Hepatocyte (in vitro differentiated cells): Measurements from ENCODE around the gene SP3. TPM values are rescaled to one million over a fixed set of nuclear protein-coding genes. Genes with fewer than 3 reads are reported as not detected.

Source experiments
- DNase-seq: peaks from one replicate; pipeline ENCODE4 v3.0.0-alpha.2; 2016; ENCODE audit warnings: low spot score
- H2AFZ ChIP-seq: fragments of 200-600 bp; sonication (generic); 2 replicates; pipeline ENCODE4 v1.6.0; 2016; ENCODE audit warnings: antibody characterized with exemption, mild to moderate bottlenecking
- H3K27ac ChIP-seq: fragments of 200-600 bp; sonication (generic); 2 replicates; pipeline ENCODE4 v1.5.1; 2016; ENCODE audit warnings: mild to moderate bottlenecking
- H3K27me3 ChIP-seq: fragments of 200-600 bp; sonication (generic); 2 replicates; pipeline ENCODE4 v1.6.1; 2016
- H3K36me3 ChIP-seq: fragments of 200-600 bp; sonication (generic); replicated peaks from 2 replicates; pipeline ENCODE4 v1.5.1; 2016; ENCODE audit warnings: low read depth; ENCODE audit not compliant: insufficient read depth
- H3K4me1 ChIP-seq: fragments of 200-600 bp; sonication (generic); 2 replicates; pipeline ENCODE4 v1.5.1; 2016; ENCODE audit warnings: mild to moderate bottlenecking, moderate library complexity; ENCODE audit not compliant: insufficient read depth
- H3K4me2 ChIP-seq: fragments of 200-600 bp; sonication (generic); 2 replicates; pipeline ENCODE4 v1.6.0; 2016
- H3K4me3 ChIP-seq: fragments of 200-600 bp; sonication (generic); 2 replicates; pipeline ENCODE4 v1.5.1; 2016; ENCODE audit warnings: mild to moderate bottlenecking
- H3K79me2 ChIP-seq: fragments of 200-600 bp; sonication (generic); 2 replicates; pipeline ENCODE4 v1.6.0; 2017; ENCODE audit warnings: mild to moderate bottlenecking
- H3K9me2 ChIP-seq: fragments of 200-600 bp; sonication (generic); replicated peaks from 2 replicates; pipeline ENCODE4 v1.6.0; 2017; ENCODE audit warnings: mild to moderate bottlenecking; ENCODE audit not compliant: insufficient read depth
- H3K9me3 ChIP-seq: fragments of 200-600 bp; sonication (generic); 2 replicates; pipeline ENCODE4 v1.5.1; 2016; ENCODE audit warnings: low read depth, mild to moderate bottlenecking
- H4K20me1 ChIP-seq: fragments of 200-600 bp; sonication (generic); 2 replicates; pipeline ENCODE4 v1.6.0; 2016; ENCODE audit warnings: mild to moderate bottlenecking; ENCODE audit not compliant: insufficient read depth, poor library complexity, severe bottlenecking
- EZH2 ChIP-seq: fragments of 200-600 bp; sonication (generic); IDR thresholded peaks from 2 replicates; pipeline ENCODE4 v1.6.1; 2016; ENCODE audit warnings: antibody characterized with exemption, mild to moderate bottlenecking, borderline replicate concordance
- EZH2phosphoT487 ChIP-seq: fragments of 200-600 bp; sonication (generic); IDR thresholded peaks from one replicate; pipeline ENCODE4 v1.6.1; 2018; ENCODE audit warnings: antibody characterized with exemption, mild to moderate bottlenecking, low read depth, moderate library complexity; ENCODE audit not compliant: unreplicated experiment, severe bottlenecking
- WGBS: methylation state at CpG from one replicate; pipeline ENCODE4 v1.1.6; 2016; ENCODE audit warnings: low lambda C conversion rate; ENCODE audit errors: missing lambda C conversion rate; 5-methylcytosine and 5-hydroxymethylcytosine counted together
- polyA plus RNA-seq: library from polyadenylated mRNA; unstranded; fragments of >200 nt; fragmentation: Nextera tagmentation; extraction: Ambion mirVana; gene quantifications from 2 replicates; pipeline ENCODE4 v1.2.1, GENCODE V29; 2016
- total RNA-seq: library from RNA; depleted of rRNA; stranded (reverse); fragments of >200 nt; gene quantifications from 2 replicates; pipeline ENCODE4 v1.2.3, GENCODE V29; 2014
- TF ChIP-seq, protein P1 (sequence below): fragments of 200-600 bp; sonication (generic); IDR thresholded peaks from 2 replicates; pipeline ENCODE4 v1.5.1; 2016; ENCODE audit warnings: antibody characterized with exemption, mild to moderate bottlenecking; ENCODE audit not compliant: poor library complexity

Gene SP3
- total and polyA plus RNA-seq, 2 experiments from 2014 or later: 37.2 to 133 TPM

DNA sequence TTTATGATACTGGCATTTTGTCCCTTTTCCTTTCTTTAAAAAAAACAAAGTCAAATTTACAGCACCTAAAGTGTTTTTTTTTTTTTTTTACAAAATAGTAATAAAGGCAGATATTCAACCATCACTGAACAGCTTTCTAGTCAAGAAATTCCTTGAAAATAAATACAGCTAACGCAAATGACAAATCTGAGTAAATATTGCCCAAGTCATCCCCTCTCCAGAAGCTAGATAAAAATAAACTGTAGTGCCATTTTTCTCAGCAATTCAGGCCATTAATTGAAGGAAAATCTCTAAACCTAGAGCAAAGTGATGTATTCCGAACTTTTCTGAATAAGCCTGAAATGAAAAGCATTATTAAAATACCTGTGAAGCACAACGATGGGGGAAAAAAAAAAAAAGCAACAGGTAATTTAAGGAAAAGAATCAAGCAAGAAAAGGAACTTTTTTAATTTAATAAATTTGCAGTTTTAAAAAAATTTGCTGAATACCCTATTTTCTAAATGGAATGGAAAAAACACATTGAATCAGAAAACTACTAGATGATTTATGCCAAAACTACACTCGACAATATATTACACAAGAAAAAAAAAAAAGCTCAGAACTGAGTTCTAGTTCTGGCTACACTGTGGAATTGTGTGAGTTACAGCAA is 6.9 kb downstream of the SP3 start:
- Histone ChIP-seq H2AFZ (no peak overlapping the region), H3K4me2 (peak overlapping the region; percentile 63), H3K4me3 (no peak overlapping the region), H3K27ac (peak overlapping the region; percentile 30), H3K79me2 (peaks cover 98% of the 10 kb centered on the region), H3K9me2 (no peaks in the 10 kb centered on the region), H4K20me1 (peaks cover 51% of the 10 kb centered on the region), H3K9me3 (no peaks in the 10 kb centered on the region), H3K36me3 (no peaks in the 10 kb centered on the region), H3K27me3 (no peaks in the 10 kb centered on the region), H3K4me1 (peaks cover 33% of the 10 kb centered on the region)
- DNase-seq: no peak
- WGBS: 69% methylated on average over 4 of the region's 4 CpGs
- TF ChIP-seq EZH2phosphoT487 (no peak), EZH2 (no peak)
- TF ChIP-seq, protein P1, sequence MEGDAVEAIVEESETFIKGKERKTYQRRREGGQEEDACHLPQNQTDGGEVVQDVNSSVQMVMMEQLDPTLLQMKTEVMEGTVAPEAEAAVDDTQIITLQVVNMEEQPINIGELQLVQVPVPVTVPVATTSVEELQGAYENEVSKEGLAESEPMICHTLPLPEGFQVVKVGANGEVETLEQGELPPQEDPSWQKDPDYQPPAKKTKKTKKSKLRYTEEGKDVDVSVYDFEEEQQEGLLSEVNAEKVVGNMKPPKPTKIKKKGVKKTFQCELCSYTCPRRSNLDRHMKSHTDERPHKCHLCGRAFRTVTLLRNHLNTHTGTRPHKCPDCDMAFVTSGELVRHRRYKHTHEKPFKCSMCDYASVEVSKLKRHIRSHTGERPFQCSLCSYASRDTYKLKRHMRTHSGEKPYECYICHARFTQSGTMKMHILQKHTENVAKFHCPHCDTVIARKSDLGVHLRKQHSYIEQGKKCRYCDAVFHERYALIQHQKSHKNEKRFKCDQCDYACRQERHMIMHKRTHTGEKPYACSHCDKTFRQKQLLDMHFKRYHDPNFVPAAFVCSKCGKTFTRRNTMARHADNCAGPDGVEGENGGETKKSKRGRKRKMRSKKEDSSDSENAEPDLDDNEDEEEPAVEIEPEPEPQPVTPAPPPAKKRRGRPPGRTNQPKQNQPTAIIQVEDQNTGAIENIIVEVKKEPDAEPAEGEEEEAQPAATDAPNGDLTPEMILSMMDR: no peak

DNA sequence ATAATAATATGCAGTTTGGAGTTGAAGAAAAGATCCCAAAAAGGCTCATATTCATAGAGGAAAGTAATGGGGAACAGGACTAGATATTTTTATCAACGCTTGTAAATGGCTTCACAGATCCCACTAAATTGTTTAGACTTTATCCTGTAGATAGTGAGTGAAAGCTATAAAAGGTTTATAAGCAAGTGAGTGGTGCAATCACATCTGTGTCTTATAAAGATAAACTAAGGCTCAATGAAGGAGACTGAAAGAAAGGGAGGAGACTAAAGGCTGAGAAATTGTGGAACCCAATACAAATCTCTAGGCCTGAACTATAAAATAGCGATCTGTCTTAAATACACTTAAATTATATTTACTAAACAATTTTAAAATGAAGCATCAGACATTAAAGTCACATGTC is 7.7 kb downstream of the SP3 start:
- peak overlapping the region; percentile 30 for H3K27ac ChIP-seq
- peaks cover 55% of the 10 kb centered on the region for H4K20me1 ChIP-seq
- H3K4me3 ChIP-seq: no peak overlapping the region
- H3K9me3 ChIP-seq: no peaks in the 10 kb centered on the region
- WGBS: 34% methylated on average over 2 of the region's 2 CpGs
- H3K27me3 ChIP-seq: no peaks in the 10 kb centered on the region
- TF ChIP-seq EZH2phosphoT487: no peak
- TF ChIP-seq EZH2: no peak
- TF ChIP-seq, protein P1: no peak
- H3K79me2 ChIP-seq: peaks cover 100% of the 10 kb centered on the region
- no peaks in the 10 kb centered on the region for H3K36me3 ChIP-seq
- no peak for DNase-seq
- H3K4me2 ChIP-seq: peak overlapping the region; percentile 63
- H3K9me2 ChIP-seq: no peaks in the 10 kb centered on the region
- no peak overlapping the region for H2AFZ ChIP-seq
- peaks cover 33% of the 10 kb centered on the region for H3K4me1 ChIP-seq

DNA sequence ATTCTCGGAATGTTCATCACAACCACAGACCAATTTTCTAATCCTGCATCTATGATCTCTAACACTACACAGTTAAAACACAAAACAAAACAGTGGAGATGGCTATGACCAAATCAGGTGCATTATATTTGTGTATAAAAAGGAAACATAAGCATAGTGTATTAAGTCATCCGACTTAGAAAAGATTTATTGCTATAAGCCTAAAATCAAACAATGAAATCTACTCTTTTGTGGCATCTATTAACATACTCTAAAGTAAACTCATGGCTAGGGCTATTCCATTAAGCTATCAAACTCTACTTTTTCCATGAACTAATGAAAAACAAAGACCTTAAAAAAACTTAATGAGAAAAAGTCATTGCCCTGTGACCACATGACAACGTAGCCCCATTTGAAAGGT is 8.7 kb downstream of the SP3 start:
- Histone ChIP-seq H3K4me1 (peaks cover 33% of the 10 kb centered on the region), H3K79me2 (peaks cover 100% of the 10 kb centered on the region), H3K9me3 (no peaks in the 10 kb centered on the region), H3K4me3 (no peak overlapping the region), H3K36me3 (no peaks in the 10 kb centered on the region), H2AFZ (no peak overlapping the region), H3K27me3 (no peaks in the 10 kb centered on the region), H3K27ac (peak overlapping the region; percentile 30), H3K4me2 (peak overlapping the region; percentile 63), H4K20me1 (peaks cover 66% of the 10 kb centered on the region), H3K9me2 (no peaks in the 10 kb centered on the region)
- TF ChIP-seq EZH2phosphoT487: no peak
- DNase-seq: no peak
- WGBS: 49% methylated on average over 3 of the region's 3 CpGs

DNA sequence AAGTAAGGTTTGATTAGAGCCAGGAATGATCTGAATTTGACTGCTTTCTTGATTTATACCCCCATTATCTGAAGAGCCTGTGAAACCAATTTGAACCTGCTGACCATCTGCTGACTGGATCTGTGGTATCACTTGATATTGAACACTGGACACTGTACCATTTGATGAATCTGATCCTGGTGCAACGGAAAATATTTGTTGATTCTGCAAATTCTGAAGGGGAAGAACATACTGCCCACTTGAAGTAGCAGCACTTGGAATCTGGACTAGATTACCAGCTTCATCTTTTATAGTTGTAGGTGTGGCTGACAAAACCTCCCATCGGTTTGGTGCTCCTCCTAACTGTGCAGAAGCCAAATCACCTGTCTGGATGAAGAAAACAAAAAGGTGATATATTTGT is 9.3 kb downstream of the SP3 start:
- Histone ChIP-seq H3K9me2 (no peaks in the 10 kb centered on the region), H3K27me3 (no peaks in the 10 kb centered on the region), H3K4me3 (no peak overlapping the region), H3K36me3 (no peaks in the 10 kb centered on the region), H3K4me1 (peaks cover 33% of the 10 kb centered on the region), H3K4me2 (peak overlapping the region; percentile 63), H3K79me2 (peaks cover 100% of the 10 kb centered on the region), H3K9me3 (no peaks in the 10 kb centered on the region), H2AFZ (no peak overlapping the region), H3K27ac (peak overlapping the region; percentile 3), H4K20me1 (peaks cover 72% of the 10 kb centered on the region)
- WGBS: 62% methylated on average over 2 of the region's 2 CpGs
- DNase-seq: no peak
- TF ChIP-seq, protein P1: no peak
- TF ChIP-seq EZH2phosphoT487 (no peak), EZH2 (no peak)
